ENCODE measurements around the gene NFAT5.
"Not testable (repeated sequence)": the region's sequence is repeated elsewhere in the genome, so short reads cannot be mapped to it uniquely, and the experiment has no call there.

NFAT5 gene

GRCh38 chr16:69709456-69710084 lies 143.8 kb downstream of the NFAT5 start:
- DNase-seq = no peak

GRCh38 chr16:69711115-69711740 lies 145.5 kb downstream of the NFAT5 start:
- DNase-seq = no peak

- DNase-seq = no peak
These were observed 146.5 kb downstream of the NFAT5 start for GRCh38 chr16:69712277-69712676.

- DNase-seq = no peak
These were observed 147.3 kb downstream of the NFAT5 start for GRCh38 chr16:69712914-69713581.

GRCh38 chr16:69717066-69717465 lies 151.3 kb downstream of the NFAT5 start:
- no peak for DNase-seq

- no peak for DNase-seq
These were observed 152.5 kb downstream of the NFAT5 start for GRCh38 chr16:69718111-69718764.

GRCh38 chr16:69720822-69721430 lies 155.2 kb downstream of the NFAT5 start:
- DNase-seq = no peak

- no peak for DNase-seq
These were observed 155.7 kb downstream of the NFAT5 start for GRCh38 chr16:69721441-69721957.

GRCh38 chr16:69724414-69724873 lies 158.7 kb downstream of the NFAT5 start:
- no peak for DNase-seq

- DNase-seq = no peak
These were observed 159.3 kb downstream of the NFAT5 start for GRCh38 chr16:69724981-69725479.

- no peak for DNase-seq
These were observed 159.9 kb downstream of the NFAT5 start for GRCh38 chr16:69725480-69726312.

GRCh38 chr16:69726313-69727060 lies 160.7 kb downstream of the NFAT5 start, which contains the start of gene NQO1:
NQO1 (minus strand) TSS chr16:69726560; CDS start chr16:69726439, 121 bp downstream.
- DNase-seq = peak; percentile 92

GRCh38 chr16:69727916-69728270 lies 162.1 kb downstream of the NFAT5 start:
- DNase-seq = no peak

GRCh38 chr16:69729030-69729429 lies 163.3 kb downstream of the NFAT5 start:
- not testable (repeated sequence) for DNase-seq

GRCh38 chr16:69731280-69731679 lies 165.5 kb downstream of the NFAT5 start:
- DNase-seq = not testable (repeated sequence)

GRCh38 chr16:69732101-69732500 lies 166.3 kb downstream of the NFAT5 start:
- no peak for DNase-seq

GRCh38 chr16:69741519-69741918 lies 175.8 kb downstream of the NFAT5 start:
- no peak for DNase-seq

GRCh38 chr16:69741951-69742904 lies 176.5 kb downstream of the NFAT5 start:
- no peak for DNase-seq

GRCh38 chr16:69744363-69745231 lies 178.8 kb downstream of the NFAT5 start:
- no peak for DNase-seq

Measured in left hindlimb (tissue), 1 donor.